ENCODE data around the gene RTKN.

RTKN gene

GRCh38 chr2:74481961-74482800, 40.4 kb upstream of the RTKN start:
- TF ChIP-seq CTCF (IDR thresholded peaks at IDR 0.05; ENCODE audit: insufficient read depth, missing control alignments) = no peak
- FAIRE-seq (no peak), DNase-seq (ENCODE audit: insufficient read length, low spot score) (no peak)

- DNase-seq (ENCODE audit: insufficient read length, low spot score) = no peak
- no peak for FAIRE-seq
- no peak for TF ChIP-seq CTCF (IDR thresholded peaks at IDR 0.05; ENCODE audit: insufficient read depth, missing control alignments)
These were observed 39.7 kb upstream of the RTKN start for GRCh38 chr2:74481431-74481830.

DNA sequence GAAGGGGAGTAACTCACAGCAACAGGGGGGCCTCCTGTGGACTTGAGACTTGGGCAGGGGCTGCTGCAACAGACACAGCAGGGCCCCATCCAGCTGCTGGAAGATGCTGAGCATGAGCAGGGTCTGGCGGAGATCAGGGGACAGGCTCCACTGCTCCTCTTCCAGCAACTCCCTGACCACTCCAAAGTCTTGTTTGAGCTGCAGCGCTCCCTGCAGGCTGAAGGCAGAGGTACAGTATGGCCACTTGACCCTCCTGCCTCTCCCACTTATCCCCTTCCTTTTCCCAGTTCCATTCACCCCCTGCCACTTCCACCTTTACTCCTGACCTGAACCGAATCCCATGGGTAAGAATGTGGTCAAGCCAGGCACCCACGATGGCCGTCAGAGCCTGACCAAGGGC, 33.2 kb upstream of the RTKN start:
- TF ChIP-seq CTCF (IDR thresholded peaks at IDR 0.05; ENCODE audit: insufficient read depth, missing control alignments) = no peak
- no peak for DNase-seq (ENCODE audit: insufficient read length, low spot score)
- no peak for FAIRE-seq

DNA sequence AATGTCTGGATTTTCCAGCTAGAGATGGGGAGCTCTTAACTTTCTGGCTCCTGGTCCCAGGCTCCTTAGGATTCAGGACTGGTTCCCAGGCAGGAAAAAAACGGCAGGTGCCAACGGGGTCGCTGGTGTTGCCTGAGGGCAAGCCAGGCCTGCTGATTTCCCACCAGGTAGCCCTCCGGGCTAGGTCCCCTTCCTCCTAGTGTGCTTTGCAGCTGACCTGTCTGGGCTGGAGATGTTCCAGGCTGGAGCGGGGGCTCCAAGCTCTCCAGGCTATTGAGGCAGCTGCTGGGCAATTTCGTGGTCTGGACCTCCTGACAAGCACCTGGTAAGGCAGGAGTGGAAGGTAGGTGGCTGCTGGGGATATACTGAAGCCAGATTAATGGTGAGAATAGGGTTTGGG, 32.7 kb upstream of the RTKN start:
- DNase-seq (ENCODE audit: insufficient read length, low spot score) = no peak
- no peak for FAIRE-seq
- TF ChIP-seq CTCF (IDR thresholded peaks at IDR 0.05; ENCODE audit: insufficient read depth, missing control alignments) = no peak

DNA sequence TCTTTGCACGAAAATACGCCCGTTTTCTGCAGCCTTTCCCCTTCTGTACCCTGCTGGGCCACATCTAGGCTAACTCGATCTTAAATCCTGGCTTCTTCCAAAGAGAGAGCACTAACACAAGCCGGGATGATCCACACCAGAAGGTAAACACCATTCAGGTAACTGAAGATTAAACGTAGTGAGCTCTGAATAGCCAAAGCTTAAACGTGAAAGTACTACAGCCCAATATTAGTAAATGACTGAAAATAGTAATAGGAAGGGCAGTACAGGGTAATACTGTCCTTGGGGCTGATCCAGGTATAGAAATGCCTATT, 31.2 kb upstream of the RTKN start:
- TF ChIP-seq CTCF (IDR thresholded peaks at IDR 0.05; ENCODE audit: insufficient read depth, missing control alignments) = no peak
- DNase-seq (ENCODE audit: insufficient read length, low spot score) (no peak), FAIRE-seq (no peak)

- TF ChIP-seq CTCF (IDR thresholded peaks at IDR 0.05; ENCODE audit: insufficient read depth, missing control alignments) = no peak
- DNase-seq (ENCODE audit: insufficient read length, low spot score) (no peak), FAIRE-seq (no peak)
These were observed 30.6 kb upstream of the RTKN start, which contains the start of gene MRPL53 for GRCh38 chr2:74472086-74472944. TSS of gene MRPL53 (minus strand) at chr2:74472680. CDS start at chr2:74472660, 20 bp downstream.
